GM19452 (cell line): ENCODE data around the gene POLR2E.
"Not testable (repeated sequence)": the region's sequence is repeated elsewhere in the genome, so short reads cannot be mapped to it uniquely, and the experiment has no call there.

ENCODE experiments used
- ATAC-seq: cut with Tn5 transposase; IDR thresholded peaks from one replicate; pipeline ENCODE4 v1.9.1; 2021; ENCODE audit not compliant: unreplicated experiment

POLR2E gene

GRCh38 chr19:1126984-1127760 is 32.0 kb upstream of the POLR2E start:
- ATAC-seq, result no peak

GRCh38 chr19:1125601-1126467 is 30.7 kb upstream of the POLR2E start:
- ATAC-seq, result no peak

- no peak for ATAC-seq
These were observed 28.9 kb upstream of the POLR2E start for GRCh38 chr19:1123885-1124677.

GRCh38 chr19:1123381-1123780 is 28.2 kb upstream of the POLR2E start:
- ATAC-seq, result no peak

- no peak for ATAC-seq
These were observed 27.8 kb upstream of the POLR2E start for GRCh38 chr19:1122972-1123363.

- ATAC-seq, result no peak
These were observed 27.1 kb upstream of the POLR2E start for GRCh38 chr19:1122021-1122971.

GRCh38 chr19:1121395-1121794 is 26.2 kb upstream of the POLR2E start:
- ATAC-seq, result no peak

- ATAC-seq, result no peak
These were observed 24.5 kb upstream of the POLR2E start for GRCh38 chr19:1119475-1120217.

GRCh38 chr19:1118999-1119398 is 23.8 kb upstream of the POLR2E start:
- ATAC-seq, result no peak

GRCh38 chr19:1117654-1118053 is 22.5 kb upstream of the POLR2E start:
- ATAC-seq, result no peak

- ATAC-seq, result no peak
These were observed 21.8 kb upstream of the POLR2E start for GRCh38 chr19:1116726-1117581.

GRCh38 chr19:1115646-1116420 is 20.7 kb upstream of the POLR2E start:
- no peak for ATAC-seq

GRCh38 chr19:1114728-1115127 is 19.6 kb upstream of the POLR2E start:
- not testable (repeated sequence) for ATAC-seq

- no peak for ATAC-seq
These were observed 18.9 kb upstream of the POLR2E start for GRCh38 chr19:1113986-1114483.

- no peak for ATAC-seq
These were observed 18.1 kb upstream of the POLR2E start for GRCh38 chr19:1113030-1113985.

GRCh38 chr19:1112268-1113029 is 17.3 kb upstream of the POLR2E start:
- ATAC-seq, result no peak
